ENCODE measurements around the gene TMEM91. TPM values are rescaled to one million over a fixed set of nuclear protein-coding genes. Genes with fewer than 3 reads are reported as not detected.

TMEM91 gene
- total and polyA plus RNA-seq, 2 experiments from 2014 or later: 27.5 to 51.8 TPM

- H3K79me2 ChIP-seq: peaks cover 30% of the 10 kb centered on the region
- TF ChIP-seq EZH2 (IDR thresholded peaks at IDR 0.05; ENCODE audit: borderline replicate concordance) (no peak), CTCF (IDR thresholded peaks at IDR 0.05; ENCODE audit: poor library complexity) (no peak), EZH2phosphoT487 (IDR thresholded peaks at IDR 0.05; ENCODE audit: low read depth, severe bottlenecking, unreplicated experiment) (no peak)
- peak overlapping the region; percentile 73 for H2AFZ ChIP-seq
- peak overlapping the region; percentile 80 for H3K4me3 ChIP-seq
- DNase-seq (ENCODE audit: low spot score): no peak
- H3K36me3 ChIP-seq (replicated peaks; ENCODE audit: insufficient read depth, low read depth): no peaks in the 10 kb centered on the region
- peaks cover 5% of the 10 kb centered on the region for H3K27me3 ChIP-seq
- peak overlapping the region; percentile 89 for H3K4me2 ChIP-seq
- WGBS (ENCODE audit: low lambda C conversion rate, missing lambda C conversion rate): 90% methylated on average over 23 of the region's 23 CpGs
- H3K9me3 ChIP-seq (ENCODE audit: low read depth): no peaks in the 10 kb centered on the region
- no peaks in the 10 kb centered on the region for H3K9me2 ChIP-seq (replicated peaks; ENCODE audit: insufficient read depth)
- peaks cover 10% of the 10 kb centered on the region for H4K20me1 ChIP-seq (ENCODE audit: insufficient read depth, poor library complexity, severe bottlenecking)
- H3K4me1 ChIP-seq (ENCODE audit: insufficient read depth): peaks cover 6% of the 10 kb centered on the region
- H3K27ac ChIP-seq: peak overlapping the region; percentile 65
Observed at GRCh38 chr19:41354343-41354953, 21.9 kb upstream of the TMEM91 start.

- 75% methylated on average over 1 of the region's 1 CpG for WGBS (ENCODE audit: low lambda C conversion rate, missing lambda C conversion rate)
- peaks cover 6% of the 10 kb centered on the region for H3K4me1 ChIP-seq (ENCODE audit: insufficient read depth)
- no peak for DNase-seq (ENCODE audit: low spot score)
- no peak for TF ChIP-seq EZH2phosphoT487 (IDR thresholded peaks at IDR 0.05; ENCODE audit: low read depth, severe bottlenecking, unreplicated experiment)
- TF ChIP-seq EZH2 (IDR thresholded peaks at IDR 0.05; ENCODE audit: borderline replicate concordance): no peak
- TF ChIP-seq CTCF (IDR thresholded peaks at IDR 0.05; ENCODE audit: poor library complexity): no peak
- H3K9me3 ChIP-seq (ENCODE audit: low read depth): no peaks in the 10 kb centered on the region
- H3K36me3 ChIP-seq (replicated peaks; ENCODE audit: insufficient read depth, low read depth): no peaks in the 10 kb centered on the region
- H3K27ac ChIP-seq: no peak overlapping the region
- H3K79me2 ChIP-seq: peaks cover 25% of the 10 kb centered on the region
- no peak overlapping the region for H3K4me3 ChIP-seq
- H3K9me2 ChIP-seq (replicated peaks; ENCODE audit: insufficient read depth): no peaks in the 10 kb centered on the region
- H3K27me3 ChIP-seq: peaks cover 5% of the 10 kb centered on the region
- no peak overlapping the region for H3K4me2 ChIP-seq
- no peak overlapping the region for H2AFZ ChIP-seq
- peaks cover 10% of the 10 kb centered on the region for H4K20me1 ChIP-seq (ENCODE audit: insufficient read depth, poor library complexity, severe bottlenecking)
Observed at GRCh38 chr19:41355035-41355434, 21.3 kb upstream of the TMEM91 start.

- Histone ChIP-seq H3K9me2 (replicated peaks; ENCODE audit: insufficient read depth) (no peaks in the 10 kb centered on the region), H3K4me1 (ENCODE audit: insufficient read depth) (peaks cover under 1% of the 10 kb centered on the region), H2AFZ (no peak overlapping the region), H3K36me3 (replicated peaks; ENCODE audit: insufficient read depth, low read depth) (no peaks in the 10 kb centered on the region), H3K27ac (no peak overlapping the region), H3K79me2 (peaks cover 18% of the 10 kb centered on the region), H3K4me2 (no peak overlapping the region), H3K9me3 (ENCODE audit: low read depth) (no peaks in the 10 kb centered on the region), H3K4me3 (no peak overlapping the region), H4K20me1 (ENCODE audit: insufficient read depth, poor library complexity, severe bottlenecking) (peaks cover 10% of the 10 kb centered on the region), H3K27me3 (peaks cover 5% of the 10 kb centered on the region)
- no peak for TF ChIP-seq CTCF (IDR thresholded peaks at IDR 0.05; ENCODE audit: poor library complexity)
- no peak for TF ChIP-seq EZH2phosphoT487 (IDR thresholded peaks at IDR 0.05; ENCODE audit: low read depth, severe bottlenecking, unreplicated experiment)
- no peak for TF ChIP-seq EZH2 (IDR thresholded peaks at IDR 0.05; ENCODE audit: borderline replicate concordance)
- 87% methylated on average over 3 of the region's 3 CpGs for WGBS (ENCODE audit: low lambda C conversion rate, missing lambda C conversion rate)
- DNase-seq (ENCODE audit: low spot score): no peak
Observed at GRCh38 chr19:41355802-41356201, 20.5 kb upstream of the TMEM91 start.
